ENCODE measurements around the gene RHAG. TPM values are rescaled to one million over a fixed set of nuclear protein-coding genes. Genes with fewer than 3 reads are reported as not detected.
"Not testable (repeated sequence)": the region's sequence is repeated elsewhere in the genome, so short reads cannot be mapped to it uniquely, and the experiment has no call there.

Gene RHAG
- total RNA-seq, 3 donors from 2014 or later: not detected

GRCh38 chr6:49666480-49666879, 29.8 kb upstream of the RHAG start:
- no peaks in the 10 kb centered on the region for H3K4me1 ChIP-seq (ENCODE audit: low read depth)
- no peaks in the 10 kb centered on the region for H3K9me3 ChIP-seq
- DNase-seq (no peak), ATAC-seq (no peak)
- intact Hi-C loops (cut with DNase I, micrococcal nuclease): no loop called here
- no peak overlapping the region for H3K4me3 ChIP-seq
- no peak for TF ChIP-seq CTCF (IDR thresholded peaks at IDR 0.05)
- no peaks in the 10 kb centered on the region for H3K36me3 ChIP-seq (ENCODE audit: low read depth)

- no peak overlapping the region for H3K4me3 ChIP-seq
- H3K9me3 ChIP-seq: no peaks in the 10 kb centered on the region
- H3K4me1 ChIP-seq (ENCODE audit: low read depth): no peaks in the 10 kb centered on the region
- no peak for DNase-seq
- intact Hi-C loops (cut with DNase I, micrococcal nuclease): no loop called here
- no peak for ATAC-seq
- TF ChIP-seq CTCF (IDR thresholded peaks at IDR 0.05): no peak
- H3K36me3 ChIP-seq (ENCODE audit: low read depth): no peaks in the 10 kb centered on the region
These were observed 28.2 kb upstream of the RHAG start for GRCh38 chr6:49664817-49665216.

GRCh38 chr6:49664054-49664453, 27.4 kb upstream of the RHAG start:
- H3K4me1 ChIP-seq (ENCODE audit: low read depth); intact Hi-C loops (cut with DNase I, micrococcal nuclease); H3K36me3 ChIP-seq (ENCODE audit: low read depth); H3K4me3 ChIP-seq; DNase-seq; H3K9me3 ChIP-seq; ATAC-seq: not testable (repeated sequence)

- TF ChIP-seq CTCF (IDR thresholded peaks at IDR 0.05): no peak
- no peaks in the 10 kb centered on the region for H3K4me1 ChIP-seq (ENCODE audit: low read depth)
- H3K4me3 ChIP-seq: no peak overlapping the region
- no peak for ATAC-seq
- no peaks in the 10 kb centered on the region for H3K36me3 ChIP-seq (ENCODE audit: low read depth)
- no peak for DNase-seq
- intact Hi-C loops (cut with DNase I, micrococcal nuclease): no loop called here
- no peaks in the 10 kb centered on the region for H3K9me3 ChIP-seq
These were observed 26.2 kb upstream of the RHAG start for GRCh38 chr6:49662892-49663261.

- DNase-seq (no peak), ATAC-seq (no peak)
- Histone ChIP-seq H3K9me3 (no peaks in the 10 kb centered on the region), H3K4me3 (no peak overlapping the region), H3K4me1 (ENCODE audit: low read depth) (no peaks in the 10 kb centered on the region), H3K36me3 (ENCODE audit: low read depth) (no peaks in the 10 kb centered on the region)
- intact Hi-C loops (cut with DNase I, micrococcal nuclease): no loop called here
- TF ChIP-seq CTCF (IDR thresholded peaks at IDR 0.05): no peak
These were observed 25.7 kb upstream of the RHAG start for GRCh38 chr6:49662231-49662891.

- DNase-seq: no peak
- no peak for ATAC-seq
- Histone ChIP-seq H3K4me3 (no peak overlapping the region), H3K4me1 (ENCODE audit: low read depth) (no peaks in the 10 kb centered on the region), H3K9me3 (no peaks in the 10 kb centered on the region), H3K36me3 (ENCODE audit: low read depth) (no peaks in the 10 kb centered on the region)
- intact Hi-C loops (cut with DNase I, micrococcal nuclease): no loop called here
- no peak for TF ChIP-seq CTCF (IDR thresholded peaks at IDR 0.05)
These were observed 17.3 kb upstream of the RHAG start for GRCh38 chr6:49653942-49654341.
